HG03045 (cell line): ENCODE data around the gene ALDH8A1.

ENCODE experiments used
- ATAC-seq: cut with Tn5 transposase; IDR thresholded peaks from one replicate; pipeline ENCODE4 v1.9.1; 2021; ENCODE audit warnings: mild to moderate bottlenecking, moderate library complexity; ENCODE audit not compliant: unreplicated experiment

The ALDH8A1 gene

GRCh38 chr6:134954272-134955000 lies 4.5 kb upstream of the ALDH8A1 start:
- no peak for ATAC-seq

- ATAC-seq: no peak
Observed at GRCh38 chr6:134951494-134952263, 1.8 kb upstream of the ALDH8A1 start.

- no peak for ATAC-seq
Observed at GRCh38 chr6:134950482-134950881, 581 bp upstream of the ALDH8A1 start.

GRCh38 chr6:134948691-134949090 lies 1.2 kb downstream of the ALDH8A1 start:
- no peak for ATAC-seq

- ATAC-seq: no peak
Observed at GRCh38 chr6:134948142-134948541, 1.8 kb downstream of the ALDH8A1 start.

DNA sequence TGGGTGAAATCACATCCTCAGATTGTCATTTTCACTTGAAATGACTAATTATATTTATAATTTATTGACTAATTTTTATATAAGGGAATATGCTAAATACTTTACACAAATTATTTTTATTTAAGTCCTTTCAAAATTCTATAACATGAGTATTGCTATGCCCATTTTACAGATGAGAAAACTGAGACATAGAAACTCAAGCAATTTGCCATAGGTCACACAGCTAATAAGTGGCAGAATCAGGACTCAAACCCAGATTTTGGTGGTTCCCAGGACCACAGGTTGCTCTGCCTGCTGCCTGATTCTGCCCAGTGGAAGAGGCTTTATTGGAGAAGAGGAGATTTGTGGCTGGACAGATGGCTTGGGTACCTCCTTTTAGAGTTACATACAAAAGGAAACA lies 4.9 kb downstream of the ALDH8A1 start:
- no peak for ATAC-seq

DNA sequence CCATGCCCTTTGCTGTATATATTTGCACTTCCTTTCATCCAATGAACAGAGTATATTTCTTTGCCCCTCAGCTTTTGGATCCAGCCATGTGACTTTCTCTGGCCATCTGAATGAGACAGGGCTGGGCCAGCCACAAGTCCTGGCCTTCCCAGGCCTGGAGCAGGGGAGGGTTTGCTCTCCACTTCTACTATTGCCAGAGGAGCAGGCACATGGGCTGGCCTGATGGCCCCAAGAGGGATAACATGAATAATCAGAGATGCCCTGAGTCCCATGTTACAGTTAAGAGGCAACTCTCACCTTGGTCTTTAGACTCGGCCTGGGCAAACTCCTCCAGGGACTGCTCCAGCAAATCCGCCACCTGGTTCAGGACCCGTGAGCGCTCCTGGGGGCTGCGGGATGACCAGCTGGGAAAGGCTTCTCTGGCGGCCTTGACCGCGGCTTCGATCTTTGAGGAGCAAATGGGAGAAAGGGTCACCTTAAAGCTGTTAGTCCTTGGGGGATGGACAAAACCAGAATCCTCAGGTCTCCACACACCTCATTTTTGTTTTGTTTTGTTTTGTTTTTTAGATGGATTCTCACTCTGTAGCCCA lies 6.3 kb downstream of the ALDH8A1 start:
- no peak for ATAC-seq

GRCh38 chr6:134938896-134939295 lies 11.0 kb downstream of the ALDH8A1 start:
- ATAC-seq: no peak

DNA sequence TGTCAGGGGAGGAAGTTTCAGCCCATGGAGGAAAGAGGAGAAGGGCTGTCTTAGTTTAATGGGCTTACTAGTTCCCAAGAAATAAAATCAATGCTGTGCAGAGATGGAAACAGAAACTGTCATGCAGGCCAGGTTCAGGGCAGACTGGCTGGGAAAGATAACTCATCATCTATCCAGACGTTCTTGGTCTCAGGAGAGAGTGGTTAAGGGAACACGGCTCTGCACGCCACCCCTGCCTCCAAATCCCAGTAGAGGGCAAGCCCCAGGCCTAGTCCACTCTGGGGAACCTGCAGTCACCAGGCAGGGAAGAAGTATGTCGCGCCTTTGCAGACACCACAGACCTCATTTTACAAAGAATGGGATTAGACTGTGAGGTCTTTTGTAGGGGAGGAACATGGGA lies 12.5 kb downstream of the ALDH8A1 start:
- ATAC-seq: no peak

- no peak for ATAC-seq
Observed at GRCh38 chr6:134936931-134937330, 13.0 kb downstream of the ALDH8A1 start.

DNA sequence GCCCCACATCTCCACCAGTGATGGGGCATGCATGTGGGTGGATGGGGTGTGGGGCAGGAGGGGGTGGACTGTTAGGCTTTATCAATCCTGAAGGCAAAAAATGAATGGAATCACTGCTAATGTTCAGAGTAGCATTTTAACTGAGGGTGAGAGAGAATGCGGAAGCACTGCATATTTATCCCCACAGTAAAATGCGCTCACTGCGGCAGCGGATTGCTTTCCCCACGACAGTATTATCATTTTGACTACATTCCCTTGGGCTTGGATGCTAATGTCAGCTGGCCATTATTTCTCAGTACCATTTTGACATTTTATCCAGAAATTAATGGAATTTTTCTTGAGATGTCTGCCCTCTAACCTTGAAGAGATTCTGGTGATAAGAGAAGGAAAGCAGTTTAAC lies 13.4 kb downstream of the ALDH8A1 start:
- no peak for ATAC-seq

DNA sequence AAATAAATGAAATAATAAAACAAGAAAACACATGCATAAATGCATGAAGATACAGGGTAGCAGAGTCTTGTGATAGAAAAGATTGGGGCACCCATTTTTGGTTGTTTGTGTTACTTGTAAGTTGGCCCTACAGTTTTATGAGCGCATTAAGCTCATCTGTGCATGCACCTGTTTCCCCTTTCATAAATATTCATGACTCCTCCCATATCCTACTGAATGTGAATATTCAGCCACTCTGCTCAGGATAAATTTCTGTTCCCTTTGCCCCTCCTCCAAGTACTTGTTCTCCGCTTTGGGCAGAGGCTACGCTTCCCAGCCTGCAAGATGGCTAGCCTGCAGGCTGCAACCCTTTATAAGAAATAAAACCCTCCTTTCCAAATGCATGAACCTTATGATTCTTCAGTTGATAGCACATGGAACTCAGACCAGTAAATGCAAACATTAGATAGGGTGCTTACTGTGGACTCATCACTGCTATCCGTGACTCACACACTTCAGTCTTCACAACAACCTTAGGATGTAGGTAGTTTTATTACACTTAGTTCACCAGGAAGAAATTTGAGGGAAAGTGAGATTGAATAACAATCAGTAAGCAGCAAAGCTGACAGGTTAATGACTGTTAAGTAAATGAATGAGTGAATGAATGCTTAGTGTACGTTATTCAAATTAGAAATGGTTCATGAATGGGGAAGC lies 15.0 kb downstream of the ALDH8A1 start:
- ATAC-seq: no peak

- no peak for ATAC-seq
Observed at GRCh38 chr6:134932535-134933470, 17.1 kb downstream of the ALDH8A1 start.

GRCh38 chr6:134932098-134932497 lies 17.8 kb downstream of the ALDH8A1 start:
- ATAC-seq: no peak

DNA sequence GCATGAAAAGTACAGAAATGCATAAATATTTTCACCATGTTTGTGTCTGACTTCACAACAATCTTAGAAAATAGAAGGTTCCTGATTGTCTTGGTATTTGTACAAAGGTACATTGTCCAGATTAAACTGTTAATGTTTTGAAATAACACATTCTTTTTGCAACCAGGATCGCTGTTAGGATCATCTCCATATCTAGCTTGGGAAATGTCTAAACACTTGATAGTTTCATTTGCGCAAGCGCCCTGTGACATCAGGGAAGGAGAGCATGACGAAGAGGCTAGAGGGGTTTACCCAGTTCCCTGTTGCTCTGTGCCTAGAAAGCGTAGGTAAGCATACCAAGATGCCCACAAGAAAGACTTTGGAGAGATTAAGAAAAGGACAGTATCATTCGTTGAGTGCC lies 19.4 kb downstream of the ALDH8A1 start:
- ATAC-seq: no peak

- no peak for ATAC-seq
Observed at GRCh38 chr6:134928151-134928900, 21.6 kb downstream of the ALDH8A1 start.

DNA sequence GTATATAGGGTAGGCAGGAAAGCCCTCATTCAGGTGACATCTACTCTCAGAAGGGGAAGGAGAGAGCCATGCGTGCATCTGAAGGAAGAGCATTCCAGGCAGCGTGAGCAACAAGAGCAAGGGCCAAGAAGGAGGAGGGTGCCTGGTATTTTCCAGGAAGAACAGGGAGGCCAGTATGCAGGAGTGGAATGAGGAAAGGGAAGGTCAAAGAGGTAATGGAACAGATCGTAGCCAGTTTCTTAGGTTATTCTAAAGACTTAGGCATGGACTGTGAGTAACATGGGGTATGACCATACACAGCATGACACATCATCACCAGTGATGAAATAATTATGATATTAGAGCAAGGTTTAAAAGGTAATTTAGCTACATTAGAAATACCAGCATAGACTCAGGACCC lies 24.1 kb downstream of the ALDH8A1 start:
- ATAC-seq: no peak

- ATAC-seq: no peak
Observed at GRCh38 chr6:134921721-134922261, 28.1 kb downstream of the ALDH8A1 start.

- ATAC-seq: no peak
Observed at GRCh38 chr6:134921276-134921675, 28.6 kb downstream of the ALDH8A1 start.
